Astrocyte of the cerebellum (primary cell): ENCODE data around the gene NEXN.

Source experiments
- DNase-seq: peaks from one replicate; pipeline ENCODE4 v3.0.0-alpha.2; 2011; ENCODE audit warnings: low read depth
- H3K4me3 ChIP-seq: 2 replicates; pipeline ENCODE4 v1.5.1; 2011; ENCODE audit warnings: mild to moderate bottlenecking, low read depth, low read length, moderate library complexity
- in situ Hi-C: cut with HindIII; loops from 2 replicates; pipeline ENCODE4 v1.10.0; 2017; ENCODE audit warnings: low sequenced_read_pairs
- TF ChIP-seq, protein P1 (sequence below): IDR thresholded peaks from 2 replicates; pipeline ENCODE4 v1.5.1; 2012; ENCODE audit warnings: low read length, low read depth, moderate library complexity, mild to moderate bottlenecking; ENCODE audit errors: missing control alignments

Gene NEXN

DNA sequence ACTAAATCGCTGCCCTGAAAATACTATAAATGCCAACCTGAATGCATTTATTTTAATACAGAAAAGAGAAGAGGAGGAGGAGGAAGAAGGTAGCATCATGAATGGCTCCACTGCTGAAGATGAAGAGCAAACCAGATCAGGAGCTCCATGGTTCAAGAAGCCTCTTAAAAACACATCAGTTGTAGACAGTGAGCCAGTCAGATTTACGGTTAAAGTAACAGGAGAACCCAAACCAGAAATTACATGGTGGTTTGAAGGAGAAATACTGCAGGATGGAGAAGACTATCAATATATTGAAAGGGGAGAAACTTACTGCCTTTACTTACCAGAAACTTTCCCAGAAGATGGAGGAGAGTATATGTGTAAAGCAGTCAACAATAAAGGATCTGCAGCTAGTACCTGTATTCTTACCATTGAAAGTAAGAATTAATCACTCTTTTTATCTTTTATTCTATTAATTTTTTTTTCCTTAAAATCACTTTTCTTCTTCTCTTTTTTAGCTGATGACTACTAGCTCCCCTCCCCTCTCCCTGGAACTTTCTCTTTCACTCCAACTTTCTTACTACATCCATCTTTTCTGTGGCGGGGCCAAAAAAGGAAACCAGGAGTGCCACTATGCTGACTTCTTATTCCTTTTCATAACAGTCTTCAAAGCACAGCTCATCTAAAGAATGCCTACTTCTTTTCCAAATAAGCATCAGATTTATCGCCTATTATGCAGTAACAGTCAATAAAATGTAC lies 54.1 kb downstream of the NEXN start:
- no peak for DNase-seq
- in situ Hi-C loops, result no loop called here
- H3K4me3 ChIP-seq, result no peak overlapping the region
- TF ChIP-seq, protein P1, sequence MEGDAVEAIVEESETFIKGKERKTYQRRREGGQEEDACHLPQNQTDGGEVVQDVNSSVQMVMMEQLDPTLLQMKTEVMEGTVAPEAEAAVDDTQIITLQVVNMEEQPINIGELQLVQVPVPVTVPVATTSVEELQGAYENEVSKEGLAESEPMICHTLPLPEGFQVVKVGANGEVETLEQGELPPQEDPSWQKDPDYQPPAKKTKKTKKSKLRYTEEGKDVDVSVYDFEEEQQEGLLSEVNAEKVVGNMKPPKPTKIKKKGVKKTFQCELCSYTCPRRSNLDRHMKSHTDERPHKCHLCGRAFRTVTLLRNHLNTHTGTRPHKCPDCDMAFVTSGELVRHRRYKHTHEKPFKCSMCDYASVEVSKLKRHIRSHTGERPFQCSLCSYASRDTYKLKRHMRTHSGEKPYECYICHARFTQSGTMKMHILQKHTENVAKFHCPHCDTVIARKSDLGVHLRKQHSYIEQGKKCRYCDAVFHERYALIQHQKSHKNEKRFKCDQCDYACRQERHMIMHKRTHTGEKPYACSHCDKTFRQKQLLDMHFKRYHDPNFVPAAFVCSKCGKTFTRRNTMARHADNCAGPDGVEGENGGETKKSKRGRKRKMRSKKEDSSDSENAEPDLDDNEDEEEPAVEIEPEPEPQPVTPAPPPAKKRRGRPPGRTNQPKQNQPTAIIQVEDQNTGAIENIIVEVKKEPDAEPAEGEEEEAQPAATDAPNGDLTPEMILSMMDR, result no peak

DNA sequence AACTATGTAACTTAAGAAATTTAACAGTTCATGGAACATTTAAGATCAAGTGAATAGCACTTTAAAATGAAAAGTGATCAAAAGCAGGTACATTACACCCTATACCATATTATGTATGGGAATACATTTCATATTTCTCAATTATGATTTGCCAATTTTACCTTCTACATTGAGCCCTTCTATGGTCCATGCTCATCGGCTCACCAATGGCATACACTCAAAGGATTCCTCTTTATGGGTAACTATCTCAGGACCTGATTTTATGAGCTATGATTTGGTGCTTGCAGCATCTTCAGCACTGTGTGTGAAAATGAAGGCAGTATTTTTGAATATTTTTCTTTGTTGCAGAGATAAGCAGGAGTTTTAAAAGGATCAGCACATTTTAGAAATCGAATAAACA lies 56.9 kb downstream of the NEXN start:
- no peak for DNase-seq
- in situ Hi-C loops, result no loop called here
- TF ChIP-seq, protein P1, result no peak
- no peak overlapping the region for H3K4me3 ChIP-seq

- peak; percentile 27 for DNase-seq
- in situ Hi-C loops, result no loop called here
- H3K4me3 ChIP-seq, result no peak overlapping the region
- TF ChIP-seq, protein P1, result peak; percentile 51
Observed at GRCh38 chr1:77948841-77949424, 60.5 kb downstream of the NEXN start.

DNA sequence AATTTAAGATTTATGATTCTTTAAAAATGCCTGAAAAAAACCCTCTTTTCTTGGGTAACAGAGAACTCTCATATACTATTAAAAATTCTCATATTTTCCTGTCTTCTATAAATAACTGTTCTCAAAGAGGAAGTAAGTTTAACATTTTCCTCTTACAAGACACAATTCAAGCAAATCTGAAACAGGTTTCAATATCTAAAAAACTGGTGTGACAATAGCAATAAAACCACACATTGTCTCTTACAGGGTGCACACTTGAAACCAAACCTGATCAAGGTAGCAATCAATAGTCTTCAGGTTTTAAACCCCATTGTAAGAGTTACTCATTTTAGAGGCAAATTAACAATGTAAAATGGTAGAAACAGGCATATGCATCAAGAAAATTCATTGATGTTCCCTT lies 62.4 kb downstream of the NEXN start:
- TF ChIP-seq, protein P1, result no peak
- no peak for DNase-seq
- in situ Hi-C loops, result loop anchor here (5.0 kb wide), 1 partner anchor 36 kb away; no protein-coding TSS in a partner anchor
- no peak overlapping the region for H3K4me3 ChIP-seq

DNA sequence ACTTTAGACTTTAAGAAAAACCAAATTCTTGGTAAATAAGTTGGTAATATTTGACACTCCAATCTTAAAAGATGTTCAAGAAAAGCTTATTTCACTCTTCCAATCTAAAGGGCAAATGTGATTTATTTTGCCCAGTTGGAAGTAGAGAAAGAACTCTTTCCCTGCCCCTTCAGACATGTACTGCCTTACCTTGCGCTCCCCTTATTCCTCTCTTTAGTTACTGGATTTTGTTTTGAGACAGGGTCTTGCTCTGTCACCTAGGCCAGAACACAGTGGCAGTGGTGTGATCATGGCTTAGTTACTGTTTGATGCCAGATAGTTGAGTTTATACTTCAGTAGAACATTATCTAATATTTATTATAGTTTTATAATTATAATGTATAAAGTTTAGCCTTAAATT lies 62.9 kb downstream of the NEXN start:
- in situ Hi-C loops, result loop anchor here (5.0 kb wide), 1 partner anchor 36 kb away; no protein-coding TSS in a partner anchor
- DNase-seq, result no peak
- TF ChIP-seq, protein P1, result no peak
- no peak overlapping the region for H3K4me3 ChIP-seq

- in situ Hi-C loops, result loop anchor here (5.0 kb wide), 1 partner anchor 33 kb away; no protein-coding TSS in a partner anchor
- no peak overlapping the region for H3K4me3 ChIP-seq
- DNase-seq, result no peak
- TF ChIP-seq, protein P1, result no peak
Observed at GRCh38 chr1:77953907-77954306, 65.5 kb downstream of the NEXN start.
